Aorta (tissue), 5 donors: ENCODE data around the gene HSPA1A. TPM values are rescaled to one million over a fixed set of nuclear protein-coding genes. Genes with fewer than 3 reads are reported as not detected.
"Not testable (repeated sequence)": the region's sequence is repeated elsewhere in the genome, so short reads cannot be mapped to it uniquely, and the experiment has no call there.

Experiments used
- ATAC-seq: fragments of 200-7000 bp; cut with Tn5 transposase; one replicate; pipeline ENCODE4 v1.9.1; 2022; ENCODE audit warnings: moderate library complexity; ENCODE audit not compliant: low FRiP score
- DNase-seq, 2 donors: peaks; one replicate each; pipeline ENCODE4 v3.0.0-alpha.2; 2020
- H3K27ac ChIP-seq, 2 donors: one replicate each; pipeline ENCODE4 v1.5.1; 2013; ENCODE audit warnings: low read length in 2 of 2, mild to moderate bottlenecking in 2 of 2, moderate library complexity in 2 of 2, control low read depth in 1 of 2, inconsistent platforms in 1 of 2, low read depth in 1 of 2
- H3K27me3 ChIP-seq, 2 donors: one replicate each; pipeline ENCODE4 v1.6.1; 2013; ENCODE audit warnings: control low read depth in 1 of 2, low read length in 1 of 2, mild to moderate bottlenecking in 1 of 2, moderate library complexity in 1 of 2; ENCODE audit not compliant: insufficient read depth in 2 of 2, control insufficient read depth in 1 of 2
- H3K36me3 ChIP-seq, 2 donors: one replicate each; pipeline ENCODE4 v1.6.1; 2013; ENCODE audit warnings: control low read depth in 1 of 2, low read length in 1 of 2, mild to moderate bottlenecking in 1 of 2; ENCODE audit not compliant: insufficient read depth in 2 of 2, control insufficient read depth in 1 of 2
- H3K4me1 ChIP-seq, 2 donors: one replicate each; pipeline ENCODE4 v1.6.1; 2013; ENCODE audit warnings: low read length in 2 of 2, control low read depth in 1 of 2, mild to moderate bottlenecking in 1 of 2, moderate library complexity in 1 of 2; ENCODE audit not compliant: insufficient read depth in 2 of 2, control insufficient read depth in 1 of 2
- H3K4me3 ChIP-seq, 2 donors: one replicate each; pipeline ENCODE4 v1.5.1; 2013; ENCODE audit warnings: low read length in 2 of 2, control low read depth in 1 of 2, mild to moderate bottlenecking in 1 of 2
- H3K9me3 ChIP-seq: one replicate; pipeline ENCODE4 v1.6.1; 2013; ENCODE audit warnings: mild to moderate bottlenecking, low read length; ENCODE audit not compliant: control insufficient read depth
- WGBS, 2 donors: extraction: QIAGEN DNeasy Blood & Tissue Kit; methylation state at CpG; one replicate each; pipeline ENCODE4 v1.1.7; 2013; 5-methylcytosine and 5-hydroxymethylcytosine counted together
- intact Hi-C, 2 donors: fragments of 100-400 bp; cut with DNase I; formaldehyde crosslinking; loops; one replicate each; pipeline versions ENCODE4 v1.14.2 to v1.15.0; 2022
- polyA plus RNA-seq, 2 donors: library from polyadenylated mRNA; stranded (reverse); fragments of 200-250 nt; gene quantifications; one replicate each; pipeline ENCODE4 v1.2.3, GENCODE V29; 2013
- total RNA-seq, 2 donors: library from RNA; stranded (reverse); fragmentation: NEBNext Ultra II Directional; extraction: Animal tissue kit (Norgen Biotek cat#: 25700); gene quantifications; one replicate each; pipeline ENCODE4 v1.2.1, GENCODE V29; 2021
- donor health status: healthy with polysubstance abuse.
- donor health status: Bipolar disorder and iron deficiency.
- donor health status: DM: no; HTN: no; CAD: no.
- donor health status: DM: no; HTN: no; CAD: no.
- donor health status: DM: yes; HTN: yes; CAD: no.

Gene HSPA1A
- total and polyA plus RNA-seq, 4 donors, result 55.1 to 454 (median 146) TPM

- intact Hi-C loops, H3K27ac ChIP-seq, H3K27me3 ChIP-seq, ATAC-seq, H3K4me1 ChIP-seq, H3K36me3 ChIP-seq, H3K9me3 ChIP-seq: not testable (repeated sequence)
- peak overlapping the region; percentile 41 to 49 for H3K4me3 ChIP-seq
- peak in 1 of 2 donors; percentile 64 for DNase-seq
- WGBS, 2 donors, result 35 to 54% methylated on average over 15 of the region's 37 CpGs
These were observed 2.0 kb downstream of the HSPA1A start for GRCh38 chr6:31817133-31817928.

DNA sequence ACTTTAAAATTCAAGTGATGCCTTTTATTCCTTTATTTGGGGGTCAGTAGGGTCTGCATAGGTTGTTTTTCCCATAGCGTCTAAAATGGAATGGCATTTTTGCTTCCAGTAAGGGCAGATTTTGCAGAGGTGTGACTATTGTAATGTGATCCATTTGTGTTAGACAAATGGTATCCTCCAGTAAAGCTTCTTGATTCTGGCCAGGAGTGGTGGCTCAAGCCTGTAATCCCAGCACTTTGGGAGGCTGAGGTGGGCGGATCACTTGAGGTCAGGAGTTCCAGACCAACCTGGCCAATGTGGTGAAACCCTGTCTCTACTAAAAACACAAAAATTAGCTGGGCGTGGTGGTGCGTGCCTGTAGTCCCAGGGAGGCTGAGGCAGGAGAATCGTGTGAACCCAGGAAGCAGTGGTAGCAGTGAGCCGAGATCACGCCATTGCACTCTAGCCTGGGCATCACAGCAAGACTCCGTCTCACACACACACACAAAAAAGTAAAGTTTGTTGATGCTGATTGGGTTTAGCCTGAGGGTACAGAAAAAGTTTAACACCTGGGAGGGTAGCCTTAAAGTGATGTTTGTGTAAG is 2.7 kb downstream of the HSPA1A start:
- H3K36me3 ChIP-seq, H3K9me3 ChIP-seq, H3K27me3 ChIP-seq, H3K27ac ChIP-seq, ATAC-seq, H3K4me1 ChIP-seq, intact Hi-C loops: not testable (repeated sequence)
- H3K4me3 ChIP-seq, result peak overlapping the region; percentile 41 to 49
- peak; percentile 31 to 40 for DNase-seq
- 28 to 40% methylated on average over 8 of the region's 8 CpGs for WGBS, 2 donors

- H3K4me3 ChIP-seq, result no peak overlapping the region
- no peaks in the 10 kb centered on the region for H3K4me1 ChIP-seq
These were observed 4.5 kb downstream of the HSPA1A start for GRCh38 chr6:31819871-31820299.

GRCh38 chr6:31820399-31820798 is 5.1 kb downstream of the HSPA1A start:
- DNase-seq, result peak; percentile 44 to 63
- intact Hi-C loops, H3K4me3 ChIP-seq, ATAC-seq, H3K9me3 ChIP-seq, H3K27me3 ChIP-seq, H3K4me1 ChIP-seq, H3K36me3 ChIP-seq: not testable (repeated sequence)
- peak overlapping the region; percentile 50 to 53 for H3K27ac ChIP-seq
- 84 to 92% methylated on average over 10 of the region's 10 CpGs for WGBS, 2 donors

More at GRCh38 chr6:31819871-31820299, 4.5 kb downstream of the HSPA1A start:
- H3K9me3 ChIP-seq, result no peaks in the 10 kb centered on the region
- intact Hi-C loops, result no loop called here
- H3K27me3 ChIP-seq, result no peaks in the 10 kb centered on the region
- H3K36me3 ChIP-seq, result no peaks in the 10 kb centered on the region
- DNase-seq (no peak), ATAC-seq (no peak)
- H3K27ac ChIP-seq, result peak overlapping the region in 1 of 2 donors; percentile 50

DNA sequence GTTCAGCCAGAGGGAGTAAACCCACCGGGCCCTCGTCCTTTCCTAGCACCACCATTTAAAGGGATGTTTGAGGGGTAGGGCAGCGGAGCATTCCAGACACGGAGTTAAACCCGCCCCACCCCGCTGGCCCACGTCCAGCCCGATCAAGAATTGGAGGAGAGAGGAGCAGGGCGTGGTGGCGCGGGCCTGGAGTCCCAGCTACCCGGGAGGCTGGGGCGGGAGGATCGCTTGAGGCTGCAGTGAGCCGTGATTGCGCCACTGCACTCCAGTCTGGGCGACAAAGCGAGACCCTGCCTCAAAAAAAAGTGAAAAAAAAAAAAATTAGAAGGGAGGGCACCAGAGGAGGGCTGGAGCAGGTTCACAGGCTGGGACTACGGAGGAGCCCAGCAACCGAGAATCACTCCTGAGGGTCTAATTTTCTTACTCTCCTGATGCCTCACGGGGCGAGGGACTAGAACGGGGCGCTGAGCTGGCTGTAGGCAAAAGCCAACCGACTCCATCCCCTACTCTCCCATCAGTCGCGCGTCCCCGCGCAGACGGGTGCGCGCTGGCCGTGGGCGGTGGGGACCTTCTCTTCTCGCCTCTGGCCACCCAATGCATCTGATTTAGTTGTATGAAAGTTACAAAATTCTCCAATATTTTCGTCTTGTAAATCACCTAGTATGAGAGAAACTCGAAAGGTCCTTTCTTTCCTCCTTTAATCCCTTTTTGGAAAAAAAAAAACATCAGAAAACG is 6.1 kb downstream of the HSPA1A start:
- Histone ChIP-seq H3K27ac (peak overlapping the region; percentile 53 to 98), H3K4me1 (no peaks in the 10 kb centered on the region), H3K9me3 (no peaks in the 10 kb centered on the region), H3K27me3 (no peaks in the 10 kb centered on the region), H3K36me3 (no peaks in the 10 kb centered on the region), H3K4me3 (peak overlapping the region; percentile 25 to 75)
- 3 to 4% methylated on average over 39 of the region's 39 CpGs for WGBS, 2 donors
- intact Hi-C loops, result no loop called here
- ATAC-seq (peak; percentile 62), DNase-seq (peak; percentile 82 to 92)

DNA sequence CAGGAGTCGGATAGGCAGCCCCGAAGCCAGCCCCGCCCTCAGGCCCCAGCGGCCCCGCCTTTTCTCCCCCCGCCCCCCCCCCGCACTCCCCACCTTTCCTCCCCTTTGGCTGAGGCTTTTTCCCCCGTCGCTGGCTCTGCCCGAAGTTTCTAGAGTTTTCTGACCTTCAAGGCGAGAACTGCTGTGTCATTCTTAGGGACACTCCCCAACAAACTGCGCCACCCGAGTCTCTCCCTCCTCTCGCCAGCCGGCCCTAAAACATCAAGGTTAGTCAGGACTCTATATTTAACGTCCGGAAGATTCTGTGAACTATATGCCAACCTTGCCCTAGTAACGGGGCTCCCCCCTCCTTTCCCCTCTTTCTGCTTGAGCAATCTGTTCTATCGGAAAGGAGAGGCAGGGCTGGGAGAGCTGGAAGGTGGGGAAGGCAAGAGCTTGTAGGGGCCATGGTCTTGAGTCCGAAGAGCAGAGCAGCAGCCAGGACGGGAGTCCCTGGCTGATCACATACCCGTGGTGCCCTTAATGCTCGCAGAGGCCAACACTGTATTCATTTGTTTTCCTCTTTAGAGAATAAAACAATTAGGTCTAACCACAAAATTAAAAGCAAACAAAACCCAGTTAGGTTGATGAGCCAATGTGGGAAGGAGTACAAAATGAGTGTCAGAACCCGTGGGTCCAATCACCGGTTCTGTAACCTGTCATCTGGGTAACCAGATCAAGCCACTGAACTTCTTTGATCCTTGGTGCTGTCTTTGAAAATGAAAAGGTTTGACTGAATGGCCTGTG is 6.9 kb downstream of the HSPA1A start:
- intact Hi-C loops, result no loop called here
- H3K4me3 ChIP-seq, result peak overlapping the region; percentile 9 to 16
- ATAC-seq, result peak; percentile 84
- no peaks in the 10 kb centered on the region for H3K9me3 ChIP-seq
- no peaks in the 10 kb centered on the region for H3K27me3 ChIP-seq
- H3K36me3 ChIP-seq, result no peaks in the 10 kb centered on the region
- no peaks in the 10 kb centered on the region for H3K4me1 ChIP-seq
- H3K27ac ChIP-seq, result peak overlapping the region; percentile 77 to 97
- WGBS, 2 donors, result 0 to 1% methylated on average over 22 to 25 of the region's 25 CpGs
- peak; percentile 91 to 93 for DNase-seq

- H3K4me3 ChIP-seq, H3K36me3 ChIP-seq, H3K9me3 ChIP-seq, H3K4me1 ChIP-seq, H3K27me3 ChIP-seq, ATAC-seq, intact Hi-C loops: not testable (repeated sequence)
- WGBS, 2 donors, result 93 to 95% methylated on average over 9 of the region's 9 CpGs
- DNase-seq, result peak in 1 of 2 donors; percentile 17
- H3K27ac ChIP-seq, result peak overlapping the region in 1 of 2 donors; percentile 41
These were observed 8.4 kb downstream of the HSPA1A start for GRCh38 chr6:31823592-31824196.

GRCh38 chr6:31825553-31825952 is 10.2 kb downstream of the HSPA1A start:
- no peaks in the 10 kb centered on the region for H3K36me3 ChIP-seq
- no peak overlapping the region for H3K4me3 ChIP-seq
- DNase-seq (no peak), ATAC-seq (no peak)
- WGBS, 2 donors, result 71 to 74% methylated on average over 4 of the region's 4 CpGs
- intact Hi-C loops, result no loop called here
- no peaks in the 10 kb centered on the region for H3K9me3 ChIP-seq
- peaks cover 0 to 2% of the 10 kb centered on the region in 2 donors for H3K27me3 ChIP-seq
- H3K4me1 ChIP-seq, result no peaks in the 10 kb centered on the region
- no peak overlapping the region for H3K27ac ChIP-seq
